ENCODE data around the gene NXNL1. TPM values are rescaled to one million over a fixed set of nuclear protein-coding genes. Genes with fewer than 3 reads are reported as not detected.
"Not testable (repeated sequence)": the region's sequence is repeated elsewhere in the genome, so short reads cannot be mapped to it uniquely, and the experiment has no call there.

Gene NXNL1, protein sequence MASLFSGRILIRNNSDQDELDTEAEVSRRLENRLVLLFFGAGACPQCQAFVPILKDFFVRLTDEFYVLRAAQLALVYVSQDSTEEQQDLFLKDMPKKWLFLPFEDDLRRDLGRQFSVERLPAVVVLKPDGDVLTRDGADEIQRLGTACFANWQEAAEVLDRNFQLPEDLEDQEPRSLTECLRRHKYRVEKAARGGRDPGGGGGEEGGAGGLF
- not detected for total RNA-seq (2021; ENCODE audit: unreplicated experiment)
- not detected for polyA plus RNA-seq (2012; ENCODE audit: insufficient read length)
- not detected for Bru-seq, nascent RNA
- not detected for BruChase-seq, experiment 1, labeled RNA remaining after a 2-hour chase
- not detected for BruChase-seq, experiment 2, labeled RNA remaining after a 6-hour chase
- long read RNA-seq = 0 reads

DNA sequence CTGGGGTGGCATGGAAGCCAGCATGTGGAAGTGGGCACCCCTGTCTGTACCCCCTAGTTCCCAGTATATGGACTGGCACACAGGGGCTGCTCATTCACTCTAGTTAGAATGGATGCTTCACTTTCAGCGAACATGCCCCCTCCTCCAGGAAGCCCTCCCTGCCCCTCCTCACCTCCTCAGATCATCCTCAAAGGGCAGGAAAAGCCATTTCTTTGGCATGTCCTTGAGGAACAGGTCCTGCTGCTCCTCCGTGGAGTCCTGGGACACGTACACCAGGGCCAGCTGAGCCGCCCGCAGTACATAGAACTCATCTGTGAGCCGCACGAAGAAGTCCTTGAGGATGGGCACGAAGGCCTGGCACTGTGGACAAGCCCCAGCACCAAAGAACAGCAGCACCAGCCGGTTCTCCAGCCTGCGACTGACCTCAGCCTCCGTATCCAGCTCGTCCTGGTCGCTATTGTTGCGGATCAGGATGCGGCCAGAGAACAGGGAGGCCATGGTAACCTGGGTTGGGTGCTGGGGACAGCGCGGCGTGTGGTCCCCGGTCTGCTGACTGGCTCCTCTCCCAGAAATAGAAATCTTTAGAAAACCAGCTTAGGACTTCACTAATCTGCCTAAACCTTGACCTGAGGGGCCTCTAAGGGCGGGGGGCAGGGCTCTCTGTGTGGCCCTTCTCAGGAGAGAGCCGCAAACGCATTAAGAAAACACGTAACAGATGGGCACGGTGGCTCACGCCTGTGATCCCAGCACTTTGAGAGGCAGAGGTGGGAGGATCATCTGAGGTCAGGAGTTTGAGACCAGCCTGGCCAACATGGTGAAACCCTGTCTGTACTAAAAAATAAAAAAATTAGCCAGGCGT is at the start of gene NXNL1:
TSS of gene NXNL1 (minus strand) at position 555 of the 859 bp plus-strand sequence. CDS start at position 498, 57 bp downstream.
- CTCF ChIA-PET = interaction anchor here (0.5 kb wide), 1 partner anchor 535 kb away, joined by 6 read pairs; no protein-coding TSS in a partner anchor
- in situ Hi-C loops (cut with HindIII; ENCODE audit: low pct_unique_long_range_greater_than_20kb, low sequenced_read_pairs) = no loop called here
- ATAC-seq = no peak; the same call in 1 of the 2 replicates

GRCh38 chr19:17508558-17508933 is 47.8 kb upstream of the NXNL1 start:
- H3K36me3 ChIP-seq (ENCODE audit: control insufficient read depth, insufficient read depth, low read length); DNase-seq (ENCODE audit: low read depth, low spot score); POLR2A ChIA-PET; H3K4me1 ChIP-seq (ENCODE audit: control insufficient read depth, insufficient read depth, low read length); H3K27ac ChIP-seq (ENCODE audit: low read length); ATAC-seq; in situ Hi-C loops (cut with HindIII; ENCODE audit: low pct_unique_long_range_greater_than_20kb, low sequenced_read_pairs); H3K27me3 ChIP-seq (ENCODE audit: control insufficient read depth, insufficient read depth, low read length); CTCF ChIA-PET; H3K9me3 ChIP-seq (ENCODE audit: control insufficient read depth, insufficient read depth, low read depth, low read length); H3K4me3 ChIP-seq (ENCODE audit: low read depth in 2 of 2, low read length in 2 of 2); intact Hi-C loops (cut with micrococcal nuclease; ENCODE audit: unreplicated experiment); BruUV-seq (replicated peaks): not testable (repeated sequence)

More for the DNA sequence above, at the start of gene NXNL1:
- POLR2A ChIA-PET = no interaction called here
- H3K36me3 ChIP-seq (ENCODE audit: control insufficient read depth, insufficient read depth, low read length) = no peaks in the 10 kb centered on the region
- no peaks in the 10 kb centered on the region for H3K9me3 ChIP-seq (ENCODE audit: control insufficient read depth, insufficient read depth, low read depth, low read length)
- no peak for DNase-seq (ENCODE audit: low read depth, low spot score)
- no peak within 1 kb of the TSS for H3K27ac ChIP-seq (ENCODE audit: low read length)
- no peaks in the 10 kb centered on the region for H3K4me1 ChIP-seq (ENCODE audit: control insufficient read depth, insufficient read depth, low read length)
- BruUV-seq (replicated peaks) = no TSS peak
- no peaks in the 10 kb centered on the region for H3K27me3 ChIP-seq (ENCODE audit: control insufficient read depth, insufficient read depth, low read length)
- intact Hi-C loops (cut with micrococcal nuclease; ENCODE audit: unreplicated experiment) = loop anchor here (10.0 kb wide), 1 partner anchor 66 kb away; the partner anchor contains the start of gene CCDC194
- no peak for TF ChIP-seq POLR2AphosphoS5 (IDR thresholded peaks at IDR 0.05; ENCODE audit: low read depth, low read length)
- no peak for TF ChIP-seq TCF7L2 (IDR thresholded peaks at IDR 0.05; ENCODE audit: low read depth, low read length)
- no peak for TF ChIP-seq SIN3A (IDR thresholded peaks at IDR 0.05; ENCODE audit: borderline replicate concordance, insufficient read depth, low read depth, low read length)
- TF ChIP-seq REST (IDR thresholded peaks at IDR 0.05; ENCODE audit: insufficient read depth in 1 of 2, low read depth in 2 of 2, low read length in 1 of 2) = no peak
- no peak for TF ChIP-seq CTCF (IDR thresholded peaks at IDR 0.05)
- no peak within 1 kb of the TSS for H3K4me3 ChIP-seq (ENCODE audit: low read depth in 2 of 2, low read length in 2 of 2)

All from Panc1 (cell line).